Tibial nerve (tissue), 4 donors: Measurements from ENCODE around the gene NYNRIN.

Source experiments
- EP300 ChIP-seq, 2 donors: sonication (generic); formaldehyde crosslinking; IDR thresholded peaks; one replicate each; pipeline ENCODE4 v1.6.1; 2017; ENCODE audit warnings: antibody characterized with exemption in 2 of 2, mild to moderate bottlenecking in 1 of 2
- POLR2A ChIP-seq, 2 donors: fragments of 450-650 bp; IDR thresholded peaks; one replicate each; pipeline ENCODE4 v1.6.1; 2017; ENCODE audit warnings: antibody characterized with exemption in 2 of 2, mild to moderate bottlenecking in 2 of 2, moderate library complexity in 2 of 2
- TF ChIP-seq, protein P1 (sequence below), 5 experiments: fragments of 200-600 bp in 3 of 5; fragments of 450-650 bp in 2 of 5; sonication (generic) in 3 of 5; IDR thresholded peaks; one replicate each; pipeline ENCODE4 v1.5.1; 2016 to 2019; ENCODE audit warnings: antibody characterized with exemption in 5 of 5, mild to moderate bottlenecking in 3 of 5, moderate library complexity in 2 of 5

DNA sequence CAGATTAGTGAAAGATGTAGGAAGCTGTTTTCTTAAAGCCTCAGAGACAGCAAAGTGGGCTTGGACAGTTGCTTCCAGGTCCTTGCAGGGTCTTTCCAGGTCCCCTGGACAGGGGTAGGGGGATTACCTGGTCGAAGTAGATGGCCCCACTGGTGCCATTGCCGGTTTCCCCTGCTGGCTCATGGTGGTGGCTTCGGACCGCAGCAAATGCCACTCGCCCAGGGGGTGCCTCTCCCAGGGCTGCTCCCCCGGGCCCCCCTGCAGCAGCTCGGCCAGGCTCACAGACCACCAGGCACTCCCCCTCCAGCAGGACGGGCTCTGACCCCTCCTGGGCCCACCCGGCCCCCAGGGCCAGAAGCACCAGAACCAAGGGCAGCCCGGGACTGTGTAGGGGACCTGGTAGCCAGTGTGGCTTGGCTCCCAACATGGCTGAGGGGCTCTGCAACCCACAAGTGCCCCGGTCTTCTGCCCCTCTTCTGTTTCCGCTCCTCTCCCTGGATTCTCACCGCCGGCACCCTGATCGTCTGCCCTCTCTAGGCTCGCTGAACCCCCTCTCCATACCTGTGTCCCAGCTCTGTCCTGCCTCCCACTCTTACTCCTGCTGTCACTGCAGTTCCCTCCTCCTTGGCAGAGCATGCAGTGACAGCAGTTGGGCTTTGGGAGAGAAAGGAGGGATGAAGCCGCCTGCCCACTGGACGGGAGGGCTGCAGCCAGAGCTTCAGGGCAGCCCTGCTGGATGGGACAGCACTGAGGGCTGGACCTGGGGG, 30.0 kb downstream of the NYNRIN start:
- TF ChIP-seq, protein P1, sequence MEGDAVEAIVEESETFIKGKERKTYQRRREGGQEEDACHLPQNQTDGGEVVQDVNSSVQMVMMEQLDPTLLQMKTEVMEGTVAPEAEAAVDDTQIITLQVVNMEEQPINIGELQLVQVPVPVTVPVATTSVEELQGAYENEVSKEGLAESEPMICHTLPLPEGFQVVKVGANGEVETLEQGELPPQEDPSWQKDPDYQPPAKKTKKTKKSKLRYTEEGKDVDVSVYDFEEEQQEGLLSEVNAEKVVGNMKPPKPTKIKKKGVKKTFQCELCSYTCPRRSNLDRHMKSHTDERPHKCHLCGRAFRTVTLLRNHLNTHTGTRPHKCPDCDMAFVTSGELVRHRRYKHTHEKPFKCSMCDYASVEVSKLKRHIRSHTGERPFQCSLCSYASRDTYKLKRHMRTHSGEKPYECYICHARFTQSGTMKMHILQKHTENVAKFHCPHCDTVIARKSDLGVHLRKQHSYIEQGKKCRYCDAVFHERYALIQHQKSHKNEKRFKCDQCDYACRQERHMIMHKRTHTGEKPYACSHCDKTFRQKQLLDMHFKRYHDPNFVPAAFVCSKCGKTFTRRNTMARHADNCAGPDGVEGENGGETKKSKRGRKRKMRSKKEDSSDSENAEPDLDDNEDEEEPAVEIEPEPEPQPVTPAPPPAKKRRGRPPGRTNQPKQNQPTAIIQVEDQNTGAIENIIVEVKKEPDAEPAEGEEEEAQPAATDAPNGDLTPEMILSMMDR (IDR thresholded peaks at IDR 0.05), result no peak
- TF ChIP-seq EP300 (IDR thresholded peaks at IDR 0.05), result no peak
- no peak for TF ChIP-seq POLR2A (IDR thresholded peaks at IDR 0.05)
